ENCODE data around the gene CEP57.

GRCh38 chr11:95867105-95867504 lies 76.8 kb downstream of the CEP57 start:
- no peak for TF ChIP-seq CTCF (IDR thresholded peaks at IDR 0.05; ENCODE audit: low read depth, low read length)
- no peak for TF ChIP-seq EZH2phosphoT487 (IDR thresholded peaks at IDR 0.05; ENCODE audit: low read depth)

Data from OCI-LY3 (cell line).